Measurements from ENCODE around the gene ST3GAL4.

The ST3GAL4 gene

DNA sequence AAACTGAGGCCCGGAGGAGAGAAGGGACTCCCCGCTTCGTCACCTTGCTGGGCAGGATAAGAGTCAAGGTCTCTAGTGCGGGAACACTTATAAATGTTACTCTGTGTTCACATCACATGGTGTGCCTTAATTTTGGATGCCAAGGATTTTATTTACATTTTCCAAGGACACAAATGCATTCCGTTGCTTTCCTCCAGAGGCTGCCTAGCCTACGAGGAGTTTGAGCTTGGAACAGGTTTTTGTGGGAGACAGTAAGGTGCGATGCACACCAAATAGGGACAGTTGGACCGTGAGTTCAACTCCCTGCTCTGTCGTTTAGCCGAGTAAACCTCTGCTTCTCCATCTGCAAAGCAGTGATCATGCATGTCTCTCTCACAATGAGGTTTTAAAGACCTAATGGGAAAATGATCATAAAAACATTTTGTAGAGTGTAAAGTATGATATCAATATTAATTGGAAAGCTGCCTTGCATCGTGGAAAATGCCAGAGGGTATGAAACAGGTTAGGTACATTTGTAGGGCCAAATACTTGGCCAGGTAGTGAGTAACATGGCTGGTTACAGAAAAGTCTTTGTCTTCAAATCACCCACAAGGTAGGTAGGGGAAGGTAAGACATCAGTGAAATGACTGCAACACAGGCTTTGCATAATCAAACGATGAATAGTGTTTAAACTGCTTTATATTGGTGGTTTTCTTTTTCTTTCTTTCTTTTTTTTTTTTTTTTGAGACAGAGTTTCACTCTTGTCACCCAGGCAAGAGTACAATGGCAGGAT is 61.8 kb downstream of the ST3GAL4 start:
- Histone ChIP-seq H3K9me3 (ENCODE audit: severe bottlenecking) (no peaks in the 10 kb centered on the region), H3K4me3 (ENCODE audit: severe bottlenecking) (peak overlapping the region; percentile 34), H3K27ac (ENCODE audit: poor library complexity, severe bottlenecking) (no peak overlapping the region), H3K4me1 (ENCODE audit: insufficient read depth, poor library complexity, severe bottlenecking) (no peaks in the 10 kb centered on the region), H3K36me3 (ENCODE audit: low read depth) (peaks cover 17% of the 10 kb centered on the region), H3K27me3 (ENCODE audit: insufficient read depth, poor library complexity, severe bottlenecking) (no peaks in the 10 kb centered on the region)
- TF ChIP-seq, protein P1, sequence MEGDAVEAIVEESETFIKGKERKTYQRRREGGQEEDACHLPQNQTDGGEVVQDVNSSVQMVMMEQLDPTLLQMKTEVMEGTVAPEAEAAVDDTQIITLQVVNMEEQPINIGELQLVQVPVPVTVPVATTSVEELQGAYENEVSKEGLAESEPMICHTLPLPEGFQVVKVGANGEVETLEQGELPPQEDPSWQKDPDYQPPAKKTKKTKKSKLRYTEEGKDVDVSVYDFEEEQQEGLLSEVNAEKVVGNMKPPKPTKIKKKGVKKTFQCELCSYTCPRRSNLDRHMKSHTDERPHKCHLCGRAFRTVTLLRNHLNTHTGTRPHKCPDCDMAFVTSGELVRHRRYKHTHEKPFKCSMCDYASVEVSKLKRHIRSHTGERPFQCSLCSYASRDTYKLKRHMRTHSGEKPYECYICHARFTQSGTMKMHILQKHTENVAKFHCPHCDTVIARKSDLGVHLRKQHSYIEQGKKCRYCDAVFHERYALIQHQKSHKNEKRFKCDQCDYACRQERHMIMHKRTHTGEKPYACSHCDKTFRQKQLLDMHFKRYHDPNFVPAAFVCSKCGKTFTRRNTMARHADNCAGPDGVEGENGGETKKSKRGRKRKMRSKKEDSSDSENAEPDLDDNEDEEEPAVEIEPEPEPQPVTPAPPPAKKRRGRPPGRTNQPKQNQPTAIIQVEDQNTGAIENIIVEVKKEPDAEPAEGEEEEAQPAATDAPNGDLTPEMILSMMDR (IDR thresholded peaks at IDR 0.05; ENCODE audit: poor library complexity, severe bottlenecking) = no peak
- ATAC-seq (ENCODE audit: low read depth) (no peak), DNase-seq (ENCODE audit: low spot score) (no peak)

- Histone ChIP-seq H3K9me3 (ENCODE audit: severe bottlenecking) (no peaks in the 10 kb centered on the region), H3K36me3 (ENCODE audit: low read depth) (peaks cover 4% of the 10 kb centered on the region; the same call in 1 of the 2 replicates), H3K4me3 (ENCODE audit: severe bottlenecking) (no peak overlapping the region), H3K4me1 (ENCODE audit: insufficient read depth, poor library complexity, severe bottlenecking) (no peaks in the 10 kb centered on the region), H3K27me3 (ENCODE audit: insufficient read depth, poor library complexity, severe bottlenecking) (no peaks in the 10 kb centered on the region), H3K27ac (ENCODE audit: poor library complexity, severe bottlenecking) (no peak overlapping the region)
- TF ChIP-seq, protein P1 (IDR thresholded peaks at IDR 0.05; ENCODE audit: poor library complexity, severe bottlenecking) = no peak
- no peak for ATAC-seq (ENCODE audit: low read depth)
- no peak for DNase-seq (ENCODE audit: low spot score)
Observed at GRCh38 chr11:126418887-126419286, 63.4 kb downstream of the ST3GAL4 start.

- Histone ChIP-seq H3K27me3 (ENCODE audit: insufficient read depth, poor library complexity, severe bottlenecking) (no peaks in the 10 kb centered on the region), H3K4me3 (ENCODE audit: severe bottlenecking) (no peak overlapping the region), H3K4me1 (ENCODE audit: insufficient read depth, poor library complexity, severe bottlenecking) (no peaks in the 10 kb centered on the region), H3K27ac (ENCODE audit: poor library complexity, severe bottlenecking) (no peak overlapping the region), H3K9me3 (ENCODE audit: severe bottlenecking) (no peaks in the 10 kb centered on the region), H3K36me3 (ENCODE audit: low read depth) (no peaks in the 10 kb centered on the region)
- DNase-seq (ENCODE audit: low spot score) (no peak), ATAC-seq (ENCODE audit: low read depth) (no peak)
- TF ChIP-seq, protein P1 (IDR thresholded peaks at IDR 0.05; ENCODE audit: poor library complexity, severe bottlenecking) = no peak
Observed at GRCh38 chr11:126419801-126420697, 64.6 kb downstream of the ST3GAL4 start.

GRCh38 chr11:126420698-126421256 is 65.3 kb downstream of the ST3GAL4 start:
- TF ChIP-seq, protein P1 (IDR thresholded peaks at IDR 0.05; ENCODE audit: poor library complexity, severe bottlenecking) = no peak
- Histone ChIP-seq H3K4me3 (ENCODE audit: severe bottlenecking) (no peak overlapping the region), H3K36me3 (ENCODE audit: low read depth) (no peaks in the 10 kb centered on the region), H3K4me1 (ENCODE audit: insufficient read depth, poor library complexity, severe bottlenecking) (no peaks in the 10 kb centered on the region), H3K9me3 (ENCODE audit: severe bottlenecking) (no peaks in the 10 kb centered on the region), H3K27me3 (ENCODE audit: insufficient read depth, poor library complexity, severe bottlenecking) (no peaks in the 10 kb centered on the region), H3K27ac (ENCODE audit: poor library complexity, severe bottlenecking) (no peak overlapping the region)
- ATAC-seq (ENCODE audit: low read depth) (no peak), DNase-seq (ENCODE audit: low spot score) (no peak)
